ENCODE data around the gene TESK1. TPM values are rescaled to one million over a fixed set of nuclear protein-coding genes. Genes with fewer than 3 reads are reported as not detected.

Gene TESK1
- total and polyA plus RNA-seq, 2 experiments from 2014 or later: 6.8 to 10.7 TPM

DNA sequence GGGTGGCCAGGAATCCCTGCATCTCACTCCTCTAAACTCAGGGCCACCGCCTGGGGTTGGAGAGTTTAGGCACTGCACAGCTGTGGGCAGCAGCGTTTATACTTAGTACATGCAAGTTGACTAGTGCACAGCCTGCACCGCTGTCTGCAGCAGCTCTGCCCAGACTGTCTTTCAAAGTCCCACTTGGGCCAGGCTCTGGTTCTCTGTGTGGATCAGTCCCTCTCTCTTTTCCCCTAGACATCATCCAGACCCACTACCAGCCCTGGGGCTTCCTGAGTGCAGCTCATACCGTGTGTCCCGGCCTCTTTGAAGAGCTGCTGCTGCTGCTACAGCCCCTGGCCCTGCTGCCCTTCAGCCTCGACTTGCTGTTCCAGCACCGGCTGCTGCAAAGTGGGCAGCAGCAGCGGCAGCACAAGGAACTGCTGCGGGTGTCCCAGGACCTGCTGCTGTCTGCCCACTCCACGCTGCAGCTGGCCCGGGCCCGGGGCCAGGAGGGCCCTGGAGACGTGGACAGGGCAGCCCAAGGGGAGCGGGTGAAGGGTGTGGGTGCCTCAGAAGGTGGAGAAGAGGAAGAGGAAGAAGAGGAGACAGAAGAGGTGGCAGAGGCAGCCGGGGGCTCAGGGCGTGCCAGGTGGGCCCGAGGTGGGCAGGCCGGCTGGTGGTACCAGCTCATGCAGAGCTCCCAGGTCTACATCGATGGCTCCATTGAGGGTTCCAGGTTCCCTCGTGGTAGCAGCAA is 45.1 kb upstream of the TESK1 start:
- Histone ChIP-seq H3K4me3 (no peak overlapping the region), H3K9me2 (ENCODE audit: insufficient read depth) (no peaks in the 10 kb centered on the region), H3K27ac (ENCODE audit: low read depth) (no peak overlapping the region), H3F3A (replicated peaks; ENCODE audit: low read depth) (no peaks in the 10 kb centered on the region), H4K20me1 (replicated peaks; ENCODE audit: insufficient read depth) (no peaks in the 10 kb centered on the region; the same call in 1 of the 2 replicates), H3K4me1 (ENCODE audit: insufficient read depth) (no peaks in the 10 kb centered on the region), H2AFZ (no peak overlapping the region), H3K27me3 (ENCODE audit: insufficient read depth) (no peaks in the 10 kb centered on the region), H3K79me2 (replicated peaks; ENCODE audit: insufficient read depth) (no peaks in the 10 kb centered on the region), H3K36me3 (ENCODE audit: insufficient read depth) (no peaks in the 10 kb centered on the region), H3K4me2 (no peak overlapping the region)
- no peak for ATAC-seq
- H3K27ac Mint-ChIP-seq: no peak overlapping the region
- no peak for DNase-seq (ENCODE audit: low spot score)
- no peak overlapping the region for H3K4me3 Mint-ChIP-seq
- H3K9me3 Mint-ChIP-seq: no peaks in the 10 kb centered on the region
- peaks cover 14% of the 10 kb centered on the region for H3K27me3 Mint-ChIP-seq (ENCODE audit: insufficient read depth, low read depth, poor library complexity)
- TF ChIP-seq CREB1 (CRISPR knock-in tag; IDR thresholded peaks at IDR 0.05; ENCODE audit: low read depth): no peak
- no peak for TF ChIP-seq ZNF114 (CRISPR knock-in tag; IDR thresholded peaks at IDR 0.05)
- TF ChIP-seq NANOG (IDR thresholded peaks at IDR 0.05; ENCODE audit: borderline replicate concordance): no peak
- TF ChIP-seq, protein P1, sequence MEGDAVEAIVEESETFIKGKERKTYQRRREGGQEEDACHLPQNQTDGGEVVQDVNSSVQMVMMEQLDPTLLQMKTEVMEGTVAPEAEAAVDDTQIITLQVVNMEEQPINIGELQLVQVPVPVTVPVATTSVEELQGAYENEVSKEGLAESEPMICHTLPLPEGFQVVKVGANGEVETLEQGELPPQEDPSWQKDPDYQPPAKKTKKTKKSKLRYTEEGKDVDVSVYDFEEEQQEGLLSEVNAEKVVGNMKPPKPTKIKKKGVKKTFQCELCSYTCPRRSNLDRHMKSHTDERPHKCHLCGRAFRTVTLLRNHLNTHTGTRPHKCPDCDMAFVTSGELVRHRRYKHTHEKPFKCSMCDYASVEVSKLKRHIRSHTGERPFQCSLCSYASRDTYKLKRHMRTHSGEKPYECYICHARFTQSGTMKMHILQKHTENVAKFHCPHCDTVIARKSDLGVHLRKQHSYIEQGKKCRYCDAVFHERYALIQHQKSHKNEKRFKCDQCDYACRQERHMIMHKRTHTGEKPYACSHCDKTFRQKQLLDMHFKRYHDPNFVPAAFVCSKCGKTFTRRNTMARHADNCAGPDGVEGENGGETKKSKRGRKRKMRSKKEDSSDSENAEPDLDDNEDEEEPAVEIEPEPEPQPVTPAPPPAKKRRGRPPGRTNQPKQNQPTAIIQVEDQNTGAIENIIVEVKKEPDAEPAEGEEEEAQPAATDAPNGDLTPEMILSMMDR (conservative IDR thresholded peaks at IDR 0.05; ENCODE audit: low read depth in 2 of 2): no peak
- no peak for TF ChIP-seq ZNF331 (CRISPR knock-in tag; IDR thresholded peaks at IDR 0.05; ENCODE audit: low read depth)
- TF ChIP-seq POLR2AphosphoS5 (IDR thresholded peaks at IDR 0.05; ENCODE audit: low read depth): no peak
- TF ChIP-seq, protein P2, sequence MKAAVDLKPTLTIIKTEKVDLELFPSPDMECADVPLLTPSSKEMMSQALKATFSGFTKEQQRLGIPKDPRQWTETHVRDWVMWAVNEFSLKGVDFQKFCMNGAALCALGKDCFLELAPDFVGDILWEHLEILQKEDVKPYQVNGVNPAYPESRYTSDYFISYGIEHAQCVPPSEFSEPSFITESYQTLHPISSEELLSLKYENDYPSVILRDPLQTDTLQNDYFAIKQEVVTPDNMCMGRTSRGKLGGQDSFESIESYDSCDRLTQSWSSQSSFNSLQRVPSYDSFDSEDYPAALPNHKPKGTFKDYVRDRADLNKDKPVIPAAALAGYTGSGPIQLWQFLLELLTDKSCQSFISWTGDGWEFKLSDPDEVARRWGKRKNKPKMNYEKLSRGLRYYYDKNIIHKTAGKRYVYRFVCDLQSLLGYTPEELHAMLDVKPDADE (IDR thresholded peaks at IDR 0.05): no peak
- TF ChIP-seq EZH2phosphoT487 (IDR thresholded peaks at IDR 0.05; ENCODE audit: unreplicated experiment): no peak
- TF ChIP-seq, protein P3, sequence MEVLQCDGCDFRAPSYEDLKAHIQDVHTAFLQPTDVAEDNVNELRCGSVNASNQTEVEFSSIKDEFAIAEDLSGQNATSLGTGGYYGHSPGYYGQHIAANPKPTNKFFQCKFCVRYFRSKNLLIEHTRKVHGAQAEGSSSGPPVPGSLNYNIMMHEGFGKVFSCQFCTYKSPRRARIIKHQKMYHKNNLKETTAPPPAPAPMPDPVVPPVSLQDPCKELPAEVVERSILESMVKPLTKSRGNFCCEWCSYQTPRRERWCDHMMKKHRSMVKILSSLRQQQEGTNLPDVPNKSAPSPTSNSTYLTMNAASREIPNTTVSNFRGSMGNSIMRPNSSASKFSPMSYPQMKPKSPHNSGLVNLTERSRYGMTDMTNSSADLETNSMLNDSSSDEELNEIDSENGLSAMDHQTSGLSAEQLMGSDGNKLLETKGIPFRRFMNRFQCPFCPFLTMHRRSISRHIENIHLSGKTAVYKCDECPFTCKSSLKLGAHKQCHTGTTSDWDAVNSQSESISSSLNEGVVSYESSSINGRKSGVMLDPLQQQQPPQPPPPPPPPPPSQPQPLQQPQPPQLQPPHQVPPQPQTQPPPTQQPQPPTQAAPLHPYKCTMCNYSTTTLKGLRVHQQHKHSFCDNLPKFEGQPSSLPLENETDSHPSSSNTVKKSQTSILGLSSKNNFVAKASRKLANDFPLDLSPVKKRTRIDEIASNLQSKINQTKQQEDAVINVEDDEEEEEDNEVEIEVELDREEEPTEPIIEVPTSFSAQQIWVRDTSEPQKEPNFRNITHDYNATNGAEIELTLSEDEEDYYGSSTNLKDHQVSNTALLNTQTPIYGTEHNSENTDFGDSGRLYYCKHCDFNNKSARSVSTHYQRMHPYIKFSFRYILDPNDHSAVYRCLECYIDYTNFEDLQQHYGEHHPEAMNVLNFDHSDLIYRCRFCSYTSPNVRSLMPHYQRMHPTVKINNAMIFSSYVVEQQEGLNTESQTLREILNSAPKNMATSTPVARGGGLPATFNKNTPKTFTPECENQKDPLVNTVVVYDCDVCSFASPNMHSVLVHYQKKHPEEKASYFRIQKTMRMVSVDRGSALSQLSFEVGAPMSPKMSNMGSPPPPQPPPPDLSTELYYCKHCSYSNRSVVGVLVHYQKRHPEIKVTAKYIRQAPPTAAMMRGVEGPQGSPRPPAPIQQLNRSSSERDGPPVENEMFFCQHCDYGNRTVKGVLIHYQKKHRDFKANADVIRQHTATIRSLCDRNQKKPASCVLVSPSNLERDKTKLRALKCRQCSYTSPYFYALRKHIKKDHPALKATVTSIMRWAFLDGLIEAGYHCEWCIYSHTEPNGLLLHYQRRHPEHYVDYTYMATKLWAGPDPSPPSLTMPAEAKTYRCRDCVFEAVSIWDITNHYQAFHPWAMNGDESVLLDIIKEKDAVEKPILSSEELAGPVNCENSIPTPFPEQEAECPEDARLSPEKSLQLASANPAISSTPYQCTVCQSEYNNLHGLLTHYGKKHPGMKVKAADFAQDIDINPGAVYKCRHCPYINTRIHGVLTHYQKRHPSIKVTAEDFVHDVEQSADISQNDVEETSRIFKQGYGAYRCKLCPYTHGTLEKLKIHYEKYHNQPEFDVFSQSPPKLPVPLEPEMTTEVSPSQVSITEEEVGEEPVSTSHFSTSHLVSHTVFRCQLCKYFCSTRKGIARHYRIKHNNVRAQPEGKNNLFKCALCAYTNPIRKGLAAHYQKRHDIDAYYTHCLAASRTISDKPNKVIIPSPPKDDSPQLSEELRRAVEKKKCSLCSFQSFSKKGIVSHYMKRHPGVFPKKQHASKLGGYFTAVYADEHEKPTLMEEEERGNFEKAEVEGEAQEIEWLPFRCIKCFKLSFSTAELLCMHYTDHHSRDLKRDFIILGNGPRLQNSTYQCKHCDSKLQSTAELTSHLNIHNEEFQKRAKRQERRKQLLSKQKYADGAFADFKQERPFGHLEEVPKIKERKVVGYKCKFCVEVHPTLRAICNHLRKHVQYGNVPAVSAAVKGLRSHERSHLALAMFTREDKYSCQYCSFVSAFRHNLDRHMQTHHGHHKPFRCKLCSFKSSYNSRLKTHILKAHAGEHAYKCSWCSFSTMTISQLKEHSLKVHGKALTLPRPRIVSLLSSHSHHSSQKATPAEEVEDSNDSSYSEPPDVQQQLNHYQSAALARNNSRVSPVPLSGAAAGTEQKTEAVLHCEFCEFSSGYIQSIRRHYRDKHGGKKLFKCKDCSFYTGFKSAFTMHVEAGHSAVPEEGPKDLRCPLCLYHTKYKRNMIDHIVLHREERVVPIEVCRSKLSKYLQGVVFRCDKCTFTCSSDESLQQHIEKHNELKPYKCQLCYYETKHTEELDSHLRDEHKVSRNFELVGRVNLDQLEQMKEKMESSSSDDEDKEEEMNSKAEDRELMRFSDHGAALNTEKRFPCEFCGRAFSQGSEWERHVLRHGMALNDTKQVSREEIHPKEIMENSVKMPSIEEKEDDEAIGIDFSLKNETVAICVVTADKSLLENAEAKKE (CRISPR knock-in tag; IDR thresholded peaks at IDR 0.05): no peak
- H3K36me3 Mint-ChIP-seq (ENCODE audit: low read depth): peaks cover 2% of the 10 kb centered on the region; the same call in 1 of the 3 replicates
- H3K4me1 Mint-ChIP-seq: peaks cover 12% of the 10 kb centered on the region
